Measurements from ENCODE around the gene CTSL.

DNA sequence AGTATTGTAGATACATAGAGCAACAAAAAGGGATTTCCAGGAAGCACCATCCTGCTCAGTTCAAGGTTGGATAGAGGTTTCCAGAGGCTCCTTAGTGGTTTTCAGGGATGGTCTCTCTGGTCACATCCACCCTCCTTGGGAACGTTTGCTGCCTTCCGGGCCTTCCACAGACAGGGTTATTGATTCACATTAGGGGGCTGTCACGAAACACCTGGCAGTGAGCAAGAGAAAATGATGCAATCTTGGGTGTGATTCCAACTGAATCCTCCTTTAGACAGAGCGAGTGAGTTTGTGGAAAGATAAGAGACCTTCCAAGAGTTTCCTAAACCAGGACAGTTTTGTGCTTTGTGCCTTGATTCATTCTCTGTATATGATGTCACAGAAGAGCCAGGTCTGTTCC lies 43.8 kb upstream of the CTSL start:
- TF ChIP-seq, protein P1, sequence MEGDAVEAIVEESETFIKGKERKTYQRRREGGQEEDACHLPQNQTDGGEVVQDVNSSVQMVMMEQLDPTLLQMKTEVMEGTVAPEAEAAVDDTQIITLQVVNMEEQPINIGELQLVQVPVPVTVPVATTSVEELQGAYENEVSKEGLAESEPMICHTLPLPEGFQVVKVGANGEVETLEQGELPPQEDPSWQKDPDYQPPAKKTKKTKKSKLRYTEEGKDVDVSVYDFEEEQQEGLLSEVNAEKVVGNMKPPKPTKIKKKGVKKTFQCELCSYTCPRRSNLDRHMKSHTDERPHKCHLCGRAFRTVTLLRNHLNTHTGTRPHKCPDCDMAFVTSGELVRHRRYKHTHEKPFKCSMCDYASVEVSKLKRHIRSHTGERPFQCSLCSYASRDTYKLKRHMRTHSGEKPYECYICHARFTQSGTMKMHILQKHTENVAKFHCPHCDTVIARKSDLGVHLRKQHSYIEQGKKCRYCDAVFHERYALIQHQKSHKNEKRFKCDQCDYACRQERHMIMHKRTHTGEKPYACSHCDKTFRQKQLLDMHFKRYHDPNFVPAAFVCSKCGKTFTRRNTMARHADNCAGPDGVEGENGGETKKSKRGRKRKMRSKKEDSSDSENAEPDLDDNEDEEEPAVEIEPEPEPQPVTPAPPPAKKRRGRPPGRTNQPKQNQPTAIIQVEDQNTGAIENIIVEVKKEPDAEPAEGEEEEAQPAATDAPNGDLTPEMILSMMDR (IDR thresholded peaks at IDR 0.05): no peak
- TF ChIP-seq NR2C2 (CRISPR knock-in tag; IDR thresholded peaks at IDR 0.05) (no peak), PRRX2 (CRISPR knock-in tag; IDR thresholded peaks at IDR 0.05) (no peak), ZNF317 (CRISPR knock-in tag; IDR thresholded peaks at IDR 0.05; ENCODE audit: borderline replicate concordance, low read depth) (no peak), SP1 (CRISPR knock-in tag; conservative IDR thresholded peaks at IDR 0.05) (no peak)

All from WTC11 (cell line).